HL-60/S4 treated with retinoic acid at 250 ng/mL for 4 days and 3 days (cell line): ENCODE measurements around the gene KCNK16.

Experiments used
- in situ Hi-C: fragments of 300-500 bp; cut with MboI; formaldehyde crosslinking; loops from 2 replicates; pipeline ENCODE4 v1.7.0; 2022; ENCODE audit warnings: low sequenced_read_pairs

The KCNK16 gene

GRCh38 chr6:39322306-39322850, at the start of gene KCNK16:
KCNK16 (minus strand) TSS chr6:39322702; CDS start chr6:39322540, 162 bp downstream.
- in situ Hi-C loops: no loop called here

DNA sequence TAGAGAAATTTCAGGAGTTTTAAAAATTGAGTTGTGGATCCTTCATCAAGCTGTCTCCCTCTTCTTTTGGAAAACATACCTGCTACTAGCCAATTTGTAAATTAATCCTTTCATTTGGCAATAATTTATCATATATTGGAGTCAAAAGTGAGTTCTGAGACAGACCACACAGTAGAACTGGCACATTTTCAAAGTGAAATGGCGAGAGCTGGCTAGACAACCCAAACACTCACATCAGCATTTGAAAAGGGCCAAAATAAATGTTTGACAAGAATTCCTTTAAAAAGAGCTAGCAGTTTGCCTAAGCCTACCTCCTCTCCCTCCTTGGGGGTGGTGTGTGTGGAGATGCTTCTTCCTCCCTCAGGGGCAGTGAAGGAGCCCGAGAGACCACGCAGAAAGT, 47.9 kb upstream of the KCNK16 start:
- in situ Hi-C loops: loop anchor here (25.0 kb wide), 2 partner anchors 517 to 942 kb away; no protein-coding TSS in a partner anchor

DNA sequence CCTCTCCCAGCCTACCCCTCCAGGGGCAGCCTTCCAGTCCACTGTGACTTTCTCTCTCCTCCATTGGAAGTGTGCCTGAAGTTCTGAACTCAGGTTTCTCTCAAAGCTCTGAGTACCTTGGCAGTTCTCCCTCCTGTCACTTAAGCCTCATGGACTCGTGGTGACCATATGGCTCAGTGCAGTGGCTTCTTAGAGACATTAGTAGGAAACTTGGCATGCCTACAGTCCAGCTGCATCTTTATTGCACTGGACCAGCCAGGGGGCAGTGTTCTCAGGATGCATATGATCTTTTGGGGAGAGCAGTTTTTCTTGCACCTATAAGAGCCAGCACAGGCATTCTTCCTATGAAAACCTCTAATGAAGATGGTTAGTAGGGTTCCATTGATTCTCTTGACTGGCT, 47.5 kb upstream of the KCNK16 start:
- in situ Hi-C loops: loop anchor here (25.0 kb wide), 2 partner anchors 517 to 942 kb away; no protein-coding TSS in a partner anchor

GRCh38 chr6:39367700-39368099, 45.2 kb upstream of the KCNK16 start:
- in situ Hi-C loops: loop anchor here (25.0 kb wide), 2 partner anchors 520 to 945 kb away; no protein-coding TSS in a partner anchor

GRCh38 chr6:39366931-39367618, 44.6 kb upstream of the KCNK16 start:
- in situ Hi-C loops: loop anchor here (25.0 kb wide), 2 partner anchors 520 to 945 kb away; no protein-coding TSS in a partner anchor

- in situ Hi-C loops: loop anchor here (25.0 kb wide), 2 partner anchors 522 to 947 kb away; no protein-coding TSS in a partner anchor
Observed at GRCh38 chr6:39365281-39366074, 43.0 kb upstream of the KCNK16 start.

- in situ Hi-C loops: loop anchor here (25.0 kb wide), 2 partner anchors 524 to 949 kb away; no protein-coding TSS in a partner anchor
Observed at GRCh38 chr6:39363280-39363679, 40.8 kb upstream of the KCNK16 start.

DNA sequence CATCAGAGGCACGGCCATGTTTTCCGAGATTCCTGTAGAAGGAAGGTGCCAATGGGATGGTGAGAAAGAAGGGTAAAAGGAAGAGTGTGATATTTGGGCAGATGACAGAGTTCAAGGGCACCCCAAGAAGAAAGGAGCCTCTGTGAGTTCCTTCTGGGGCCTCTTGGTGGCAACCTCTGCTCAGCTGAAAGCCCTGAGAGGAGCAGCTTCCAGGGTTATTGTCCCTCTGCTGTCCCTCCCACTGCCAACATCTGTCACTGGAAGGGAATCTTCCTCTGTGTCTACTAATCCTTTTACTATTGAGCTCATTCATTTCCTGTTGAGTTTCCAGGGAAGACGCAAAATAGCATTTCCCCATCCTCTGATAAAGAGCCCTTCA, 40.0 kb upstream of the KCNK16 start:
- in situ Hi-C loops: loop anchor here (25.0 kb wide), 2 partner anchors 525 to 950 kb away; no protein-coding TSS in a partner anchor

DNA sequence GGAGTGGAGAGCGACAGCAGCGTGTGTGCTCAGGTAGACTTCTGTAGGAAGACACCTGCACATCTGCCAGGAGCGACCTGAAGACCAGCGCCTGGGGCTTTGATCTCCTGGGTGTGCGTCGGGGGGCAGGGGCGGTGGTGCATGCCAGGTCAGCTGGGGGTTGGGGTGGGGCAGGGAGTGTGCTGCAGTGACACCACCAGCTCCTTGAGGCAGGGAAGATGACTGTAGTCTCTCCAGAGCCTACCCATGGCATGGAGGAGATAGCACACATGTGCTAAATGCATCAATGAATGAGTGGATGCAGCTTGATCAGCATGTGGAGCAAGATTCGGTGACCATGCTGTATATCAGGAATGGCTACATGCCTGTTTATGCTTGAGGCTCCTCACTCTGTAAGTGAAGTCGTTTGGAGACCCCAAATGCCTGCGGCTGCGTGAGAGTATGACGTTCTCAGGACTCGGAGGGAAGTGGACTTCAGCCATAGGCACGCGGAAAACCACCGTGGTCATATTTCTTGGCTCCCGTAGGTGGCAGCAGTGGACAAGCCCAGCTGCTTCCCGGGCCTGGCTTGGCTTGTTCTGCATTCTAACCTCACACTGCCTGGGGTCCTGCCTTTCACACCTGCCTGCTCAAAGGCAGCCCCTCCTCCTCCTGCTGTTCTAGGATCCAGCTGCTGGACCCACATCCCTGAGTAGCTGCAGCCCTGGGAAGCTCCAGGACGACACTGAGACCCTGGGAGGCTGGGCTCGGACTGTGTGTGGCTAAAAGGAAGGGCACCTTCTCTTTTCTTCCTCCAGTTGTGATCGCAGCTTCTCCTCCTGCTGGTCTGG, 39.4 kb upstream of the KCNK16 start:
- in situ Hi-C loops: loop anchor here (25.0 kb wide), 2 partner anchors 525 to 950 kb away; no protein-coding TSS in a partner anchor

DNA sequence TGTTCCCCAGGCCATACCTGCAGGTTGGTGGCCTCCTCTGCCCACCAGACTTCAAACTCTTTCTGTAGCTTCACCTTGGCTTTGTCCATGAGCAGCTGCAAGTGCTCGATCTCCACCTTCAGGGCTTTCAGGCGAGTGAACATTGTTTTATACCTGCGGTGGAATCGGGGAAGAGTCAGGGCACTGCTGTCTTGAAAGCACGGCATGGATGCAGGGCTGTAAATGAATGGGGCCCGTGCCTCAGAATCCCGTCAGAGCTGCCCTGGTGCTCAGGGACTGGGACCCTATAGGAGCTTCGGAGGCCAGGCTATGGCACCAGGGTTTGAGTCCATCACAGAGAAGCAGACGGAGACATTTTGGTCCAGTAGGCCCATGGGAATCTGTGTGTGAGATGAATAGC, 37.9 kb upstream of the KCNK16 start:
- in situ Hi-C loops: loop anchor here (25.0 kb wide), 2 partner anchors 527 to 952 kb away; no protein-coding TSS in a partner anchor

DNA sequence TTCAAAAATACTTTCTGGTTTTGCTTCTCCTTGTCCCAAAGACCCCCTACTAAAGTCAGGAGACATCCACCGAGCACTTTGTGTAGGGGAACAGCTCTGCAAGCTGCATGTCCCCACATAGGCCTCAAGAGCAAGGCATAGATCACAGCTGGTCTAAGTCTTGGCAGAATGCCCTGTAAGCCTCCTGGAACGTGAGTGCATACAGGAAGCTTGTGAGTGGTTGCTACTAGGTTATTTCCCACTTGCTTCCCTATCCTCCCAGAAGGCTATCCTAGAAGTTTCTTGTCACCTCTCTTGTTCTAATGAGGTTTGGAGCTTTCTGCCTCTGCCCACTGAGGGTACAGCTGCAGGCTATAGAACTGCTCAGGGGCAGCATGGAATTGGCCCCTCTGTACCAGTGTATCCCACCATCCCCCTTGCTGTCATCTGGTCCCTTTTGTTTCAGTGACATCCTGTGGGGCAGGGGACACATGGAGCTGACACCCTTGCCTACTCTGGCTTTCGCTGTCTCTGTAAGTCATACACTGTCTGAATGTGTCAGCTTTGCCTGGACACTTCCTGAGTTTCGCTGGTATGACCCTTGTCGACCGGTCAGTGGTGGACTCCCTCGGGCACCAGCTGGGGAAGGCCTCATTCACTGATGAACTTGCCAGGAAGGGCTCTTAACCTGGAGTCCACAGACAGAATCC, 35.6 kb upstream of the KCNK16 start:
- in situ Hi-C loops: loop anchor here (25.0 kb wide), 2 partner anchors 529 to 954 kb away; no protein-coding TSS in a partner anchor

DNA sequence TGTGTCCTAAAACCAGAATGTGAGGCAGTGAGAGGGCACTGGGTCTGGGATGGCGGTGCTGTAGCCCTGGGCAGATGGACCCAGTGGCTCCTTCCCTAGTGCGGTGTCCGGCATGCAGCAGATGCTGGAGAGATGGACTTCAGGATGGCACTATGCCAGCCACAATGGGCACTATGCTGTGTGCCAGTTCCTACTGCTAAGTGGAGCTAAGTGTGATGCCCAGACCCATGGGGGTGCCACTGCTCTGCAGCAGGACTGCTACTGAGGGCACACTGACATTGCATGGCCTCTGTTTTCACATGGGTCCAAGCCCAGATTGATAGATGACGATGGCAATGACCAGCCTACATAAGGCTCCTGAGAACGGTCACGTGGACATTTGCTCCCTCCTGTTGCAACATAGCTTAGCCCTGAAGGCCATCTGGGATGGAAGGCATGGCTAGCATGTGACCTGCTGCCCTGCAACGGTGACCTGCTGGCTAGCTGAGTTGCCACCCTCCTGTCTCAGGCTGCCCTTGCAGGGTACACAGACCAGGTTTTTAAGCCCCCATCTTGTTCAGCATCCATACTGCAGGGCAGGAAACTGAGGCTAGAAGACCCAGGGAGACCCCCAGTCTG, 31.3 kb upstream of the KCNK16 start:
- in situ Hi-C loops: loop anchor here (25.0 kb wide), 2 partner anchors 533 to 958 kb away; no protein-coding TSS in a partner anchor

- in situ Hi-C loops: loop anchor here (25.0 kb wide), 2 partner anchors 536 to 961 kb away; no protein-coding TSS in a partner anchor
Observed at GRCh38 chr6:39350723-39351505, 28.4 kb upstream of the KCNK16 start.

DNA sequence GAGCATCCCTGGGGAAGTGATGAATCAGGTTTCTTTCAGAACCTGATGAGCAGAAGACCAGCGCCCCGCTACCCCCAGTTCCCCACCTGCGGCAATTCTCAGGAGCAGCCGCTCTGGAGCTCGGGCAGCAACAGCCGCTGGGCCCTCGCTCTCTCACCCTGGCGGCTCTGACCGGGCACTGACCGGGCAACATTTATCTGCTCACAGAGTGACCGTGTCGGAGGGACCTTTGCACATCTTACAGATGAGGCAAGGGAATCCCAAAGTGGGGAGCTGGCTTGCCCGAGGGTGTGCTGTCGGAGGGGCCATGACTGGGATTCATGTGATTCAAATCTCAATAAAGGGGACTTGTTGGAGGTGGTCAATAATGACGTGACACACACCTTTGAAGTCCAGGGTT, 26.2 kb upstream of the KCNK16 start:
- in situ Hi-C loops: no loop called here

- in situ Hi-C loops: no loop called here
Observed at GRCh38 chr6:39347906-39348585, 25.5 kb upstream of the KCNK16 start.

- in situ Hi-C loops: no loop called here
Observed at GRCh38 chr6:39347206-39347605, 24.7 kb upstream of the KCNK16 start.

DNA sequence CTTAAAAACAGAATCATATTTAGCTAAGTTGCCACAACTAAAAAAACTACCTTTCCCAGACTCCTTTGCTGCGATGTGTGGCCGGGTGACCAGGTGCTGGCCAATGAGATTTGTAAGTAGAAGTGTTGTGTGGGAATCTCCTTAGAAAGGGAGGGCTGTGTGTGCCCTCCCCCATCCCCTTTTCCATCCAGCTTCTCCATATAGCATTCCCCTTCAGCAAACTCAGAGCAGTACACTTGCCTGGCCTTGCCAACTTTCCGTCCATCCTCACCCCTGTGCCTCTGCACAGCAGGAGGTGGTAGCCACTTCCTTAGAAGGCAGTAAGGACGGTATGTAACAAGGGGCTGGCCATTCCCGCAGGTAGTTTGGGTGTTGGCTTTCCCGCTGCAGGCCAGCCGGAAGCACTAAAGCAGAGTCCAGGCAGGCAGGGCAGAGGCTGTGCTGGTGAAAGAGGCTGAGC, 22.3 kb upstream of the KCNK16 start:
- in situ Hi-C loops: no loop called here

- in situ Hi-C loops: no loop called here
Observed at GRCh38 chr6:39343396-39343870, 20.9 kb upstream of the KCNK16 start.
